Fibroblast of skin of left biceps (primary cell): ENCODE data around the gene GPX3.

ENCODE experiments used
- DNase-seq, 2 experiments: peaks; one replicate each; pipeline ENCODE4 v3.0.0-alpha.2; 2013; ENCODE audit warnings: low read depth in 2 of 2

Gene GPX3

DNA sequence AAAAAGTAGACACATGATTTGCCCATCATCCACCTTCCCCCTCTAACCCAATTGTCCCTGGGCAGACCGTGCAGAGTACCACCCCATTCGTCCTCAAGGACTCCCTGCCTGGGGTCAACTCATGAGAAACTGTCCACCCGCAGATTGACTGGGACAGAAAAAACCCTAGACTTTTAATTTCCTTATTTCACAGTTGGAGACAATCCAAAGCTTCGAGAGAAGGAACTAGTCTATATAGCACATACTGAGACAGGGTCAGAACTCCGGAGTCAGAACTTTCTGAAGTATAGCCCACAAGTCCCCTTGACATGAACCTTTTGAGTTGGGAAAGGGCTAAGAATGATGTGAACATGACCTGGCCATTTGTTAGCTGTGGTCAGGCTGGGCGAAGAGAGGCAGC is 7.5 kb upstream of the GPX3 start:
- no peak for DNase-seq

DNA sequence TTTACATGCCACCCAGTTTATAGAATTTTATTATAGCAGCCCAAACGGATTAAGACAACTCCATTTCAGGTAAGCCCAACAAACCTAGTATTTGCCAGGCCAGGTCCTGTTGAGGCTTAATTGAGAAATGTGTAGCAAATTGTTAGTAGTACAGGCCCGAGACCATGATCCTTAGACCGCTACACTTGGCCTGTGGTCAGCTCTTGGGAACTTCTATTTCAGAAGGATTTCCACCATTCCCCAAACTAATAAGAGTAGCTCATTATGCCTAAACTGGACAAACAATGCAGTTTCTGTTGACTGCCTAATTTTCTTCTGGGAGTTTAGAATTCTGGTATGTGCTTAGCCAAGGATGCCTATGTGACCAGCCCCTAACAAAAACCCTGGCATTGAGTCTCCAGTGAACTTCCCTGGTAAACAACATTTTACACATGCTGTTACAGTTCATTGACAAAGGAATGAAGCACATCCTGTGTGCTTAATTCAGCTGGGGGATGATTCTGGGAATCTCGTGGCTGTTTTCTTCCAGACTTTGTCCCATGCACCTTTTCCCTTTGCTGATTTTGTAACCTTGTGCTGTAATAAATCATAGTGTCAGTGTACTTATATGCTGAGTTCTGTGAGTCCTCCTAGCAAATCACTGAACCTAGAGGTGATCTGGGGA is 5.6 kb upstream of the GPX3 start:
- DNase-seq: no peak

DNA sequence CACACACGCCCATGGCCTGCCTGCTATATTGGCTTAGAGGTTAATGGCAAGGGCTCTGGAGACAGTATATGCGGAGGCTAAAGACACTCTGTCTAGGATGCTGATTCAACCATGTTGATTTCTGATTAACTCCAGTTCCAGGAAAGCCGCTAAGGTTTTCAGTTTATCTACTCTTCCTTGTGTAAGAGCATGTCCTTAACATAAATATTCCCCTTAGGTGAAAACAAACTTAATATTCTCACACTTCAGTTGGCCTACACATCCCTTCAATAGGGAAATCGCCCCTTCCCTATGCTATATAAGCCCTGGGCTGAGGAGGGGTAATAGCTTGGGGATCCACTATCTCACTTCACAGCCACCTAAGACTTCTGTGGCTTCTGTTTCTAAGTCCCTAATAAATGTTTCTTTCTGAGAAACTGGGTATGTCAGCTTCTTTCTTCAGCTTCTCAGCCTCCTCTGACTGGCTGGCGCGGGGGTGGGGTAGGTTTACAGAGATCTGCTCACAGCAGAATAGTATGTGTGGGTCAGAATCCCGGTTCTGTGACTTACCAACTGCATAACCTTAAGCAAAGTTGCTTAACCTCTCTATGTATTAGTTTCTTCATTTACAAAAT is 4.3 kb upstream of the GPX3 start:
- no peak for DNase-seq

DNA sequence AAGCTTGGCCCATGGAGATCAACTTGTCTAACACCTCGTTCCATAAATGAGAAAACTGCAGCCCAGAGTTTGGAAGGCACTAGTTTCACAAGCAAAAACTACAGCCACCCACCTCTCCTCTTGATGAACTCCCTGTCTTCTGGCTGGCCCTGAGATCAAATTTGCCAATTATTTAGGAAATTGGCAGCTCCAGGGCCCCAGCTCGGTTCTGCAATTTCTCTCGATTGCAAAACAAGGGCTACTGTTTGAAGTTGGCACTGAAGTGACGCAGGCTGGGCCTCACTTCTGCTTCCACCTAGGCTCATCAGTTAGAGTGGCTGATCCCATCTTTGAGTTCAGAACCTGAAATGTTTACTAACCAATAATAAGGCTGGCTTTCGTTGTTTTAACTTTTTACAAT is 3.7 kb upstream of the GPX3 start:
- DNase-seq: no peak

DNA sequence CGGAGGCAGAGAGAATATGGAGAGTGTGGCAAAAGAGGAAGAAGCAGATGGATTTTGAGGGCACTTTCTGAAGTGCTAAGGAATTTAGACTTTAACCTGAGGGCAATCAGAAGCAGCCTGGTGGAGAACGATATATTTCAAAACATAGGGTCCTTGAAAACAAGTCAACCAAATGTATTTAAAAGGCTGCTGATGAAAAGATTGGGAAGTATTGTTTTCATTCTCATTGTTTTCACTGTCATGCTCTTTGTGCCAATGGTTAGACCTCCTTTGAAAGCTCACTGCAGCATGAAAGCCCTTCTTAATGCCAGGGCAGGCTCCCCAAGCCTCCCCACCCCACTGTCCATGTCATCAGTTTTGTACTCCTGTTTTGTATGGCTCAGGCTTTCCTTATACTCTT is 2.5 kb upstream of the GPX3 start:
- no peak for DNase-seq

DNA sequence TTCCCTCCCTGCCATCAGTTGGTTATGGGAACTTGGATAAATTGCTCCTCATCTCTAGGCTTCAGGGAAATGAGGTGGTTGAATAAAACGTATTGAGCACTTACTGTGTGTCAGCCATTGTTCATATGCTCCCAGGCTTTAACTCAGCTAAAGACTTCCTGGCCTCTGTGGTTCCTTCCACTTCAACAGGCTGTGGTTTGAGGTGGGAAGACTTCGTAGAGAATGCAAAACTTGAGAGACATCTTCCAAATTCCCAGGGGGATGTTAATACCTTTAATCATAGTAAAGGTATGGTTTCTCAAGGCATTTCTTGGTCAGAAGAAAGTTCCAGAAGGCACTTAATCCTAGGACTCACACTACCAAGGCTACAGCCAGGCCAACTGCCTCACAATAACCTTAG is 1.5 kb upstream of the GPX3 start:
- no peak for DNase-seq

DNA sequence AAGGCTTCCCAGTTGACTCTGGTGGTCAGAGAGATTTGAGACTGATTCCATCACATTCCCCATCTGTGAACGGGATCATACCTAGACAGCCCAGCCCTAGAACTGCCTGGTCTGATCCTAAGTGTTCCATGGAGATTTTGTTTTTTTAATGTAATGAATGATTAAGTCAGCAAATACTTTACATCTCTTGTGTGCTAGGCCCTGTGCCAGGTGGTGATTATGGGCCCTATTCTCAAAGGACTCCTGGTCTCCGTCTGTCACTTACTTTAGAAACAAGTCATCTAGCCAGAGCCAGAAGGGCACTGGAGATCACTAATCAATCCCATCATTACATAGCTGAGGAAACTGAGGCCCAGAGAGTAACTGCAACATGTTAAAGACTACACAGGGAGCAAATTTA is 1.1 kb upstream of the GPX3 start:
- no peak for DNase-seq

DNA sequence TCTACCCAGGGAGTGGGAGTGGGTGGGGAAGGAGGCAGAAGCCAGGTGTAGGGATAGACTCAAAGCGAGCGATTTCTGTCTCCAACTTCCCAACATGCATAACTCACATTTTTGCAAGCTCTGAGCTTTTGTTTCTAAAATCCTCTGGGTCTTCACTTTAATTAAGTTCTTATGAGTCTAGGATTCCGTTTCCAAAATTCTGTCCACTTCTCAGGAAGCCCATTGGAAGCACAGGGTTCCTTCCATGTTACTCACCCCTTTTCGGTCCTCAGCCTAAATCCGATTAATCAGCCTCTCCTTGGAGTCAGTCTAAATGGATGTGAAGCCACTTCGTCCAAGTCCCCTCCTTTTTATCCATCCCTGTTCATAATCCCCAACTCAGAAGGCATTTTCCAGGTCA is 1.4 kb downstream of the GPX3 start:
- DNase-seq: no peak

DNA sequence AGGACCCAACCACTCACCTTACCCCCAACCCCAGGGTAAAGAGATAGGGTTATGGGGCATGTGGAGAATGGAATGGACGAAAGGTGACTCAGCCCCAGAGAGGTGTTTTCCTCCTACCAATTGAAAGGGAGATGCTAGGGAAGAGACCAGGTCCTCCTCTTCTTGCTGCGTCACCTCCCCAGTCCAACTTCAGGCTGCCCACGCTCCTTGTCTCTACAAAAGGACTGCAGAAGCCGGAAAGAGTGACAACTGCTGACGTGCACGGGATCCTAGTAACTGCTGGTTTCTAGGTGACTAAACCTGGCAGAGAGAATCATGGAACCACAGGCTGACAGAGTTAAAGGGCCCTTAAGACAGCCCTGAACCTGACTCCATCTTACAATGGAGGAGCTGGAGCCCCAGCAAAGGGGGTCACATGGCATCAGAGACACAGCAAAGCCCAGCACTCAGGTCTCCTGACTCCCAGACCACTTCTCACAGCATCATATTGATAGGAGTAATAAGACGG is 2.2 kb downstream of the GPX3 start:
- no peak for DNase-seq

DNA sequence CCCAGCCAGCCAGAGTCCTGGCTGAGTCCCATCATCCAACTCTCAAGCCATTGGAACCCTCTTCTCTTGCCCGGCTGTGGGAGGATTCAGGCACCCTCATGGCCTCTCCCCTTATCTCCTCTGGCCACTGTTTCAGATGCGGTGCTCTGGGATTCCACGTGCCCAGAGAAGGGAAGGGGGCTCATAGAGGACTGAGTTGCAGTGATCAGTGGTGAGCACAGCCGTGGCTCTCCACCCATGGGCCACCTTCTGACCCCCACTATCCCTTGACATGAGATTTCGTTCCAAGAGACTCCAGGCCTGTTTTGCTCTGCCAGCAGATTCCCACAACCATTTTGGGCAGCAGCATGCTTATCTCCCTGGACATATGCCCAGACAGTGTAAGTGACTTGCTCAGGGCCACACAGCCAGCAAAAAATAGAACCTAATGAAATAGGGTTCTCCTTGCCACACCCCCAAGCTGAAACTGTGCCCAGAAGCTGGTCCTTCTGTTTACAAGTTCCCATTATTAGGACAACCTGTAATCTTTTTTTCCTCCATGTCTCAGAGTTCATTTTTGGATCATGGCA is 2.7 kb downstream of the GPX3 start:
- DNase-seq: no peak

DNA sequence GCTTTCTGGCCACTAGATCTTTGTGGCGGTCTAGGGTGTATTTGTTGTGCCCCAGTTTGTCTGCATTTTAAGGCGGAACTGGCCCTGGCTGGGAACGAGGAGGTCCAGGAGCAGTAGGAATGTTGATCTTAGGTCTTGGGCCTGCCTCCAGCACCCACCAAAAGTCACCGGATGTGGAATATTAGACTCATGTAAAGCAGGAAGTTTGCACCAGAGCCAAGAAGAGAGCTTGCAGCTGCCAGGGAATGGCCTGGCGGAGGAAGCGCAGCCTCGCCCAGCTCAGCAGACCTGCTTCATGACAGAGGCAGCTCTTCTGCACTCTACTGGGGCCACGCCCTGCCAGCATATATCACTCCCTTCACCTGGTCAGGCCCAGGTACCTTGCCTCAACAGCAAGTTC is 3.3 kb downstream of the GPX3 start:
- DNase-seq: no peak

DNA sequence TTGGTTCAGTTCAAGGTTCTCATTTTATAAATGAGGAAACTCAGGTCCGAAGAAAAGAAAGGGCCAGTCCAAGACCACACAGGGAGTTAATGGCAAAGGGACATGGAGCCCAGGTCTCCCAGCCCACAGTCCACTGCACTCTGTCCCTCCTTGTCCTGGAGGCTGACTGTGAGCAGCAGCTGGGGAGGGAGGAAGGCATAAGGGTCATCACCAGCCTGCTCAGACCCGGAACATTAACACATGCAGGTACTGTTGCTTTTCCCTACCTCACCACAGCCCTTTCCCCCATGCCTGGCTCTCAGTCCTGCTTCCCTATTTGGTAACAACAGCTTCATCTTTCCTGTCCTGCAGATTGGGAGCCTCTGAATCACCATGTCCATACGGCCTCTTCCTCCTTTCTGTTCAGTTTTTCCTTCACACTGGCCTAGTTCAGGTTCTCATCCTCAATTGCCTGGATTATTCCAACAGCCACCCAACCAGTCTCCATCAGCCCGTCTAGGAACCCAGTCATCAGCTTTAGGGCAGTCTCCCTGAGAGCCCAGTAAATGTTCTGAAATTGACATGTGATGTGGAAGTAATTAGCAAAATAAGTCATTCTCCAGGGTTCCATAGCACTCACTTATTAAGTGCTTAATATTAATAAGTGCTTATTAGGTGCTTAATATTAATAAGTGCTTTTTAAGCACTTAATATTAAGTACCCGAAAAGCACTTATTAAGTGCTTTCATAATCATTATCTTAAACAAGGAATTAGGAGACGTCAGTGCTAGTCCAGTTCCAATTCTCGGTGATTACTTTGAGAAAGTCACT is 4.3 kb downstream of the GPX3 start:
- no peak for DNase-seq

DNA sequence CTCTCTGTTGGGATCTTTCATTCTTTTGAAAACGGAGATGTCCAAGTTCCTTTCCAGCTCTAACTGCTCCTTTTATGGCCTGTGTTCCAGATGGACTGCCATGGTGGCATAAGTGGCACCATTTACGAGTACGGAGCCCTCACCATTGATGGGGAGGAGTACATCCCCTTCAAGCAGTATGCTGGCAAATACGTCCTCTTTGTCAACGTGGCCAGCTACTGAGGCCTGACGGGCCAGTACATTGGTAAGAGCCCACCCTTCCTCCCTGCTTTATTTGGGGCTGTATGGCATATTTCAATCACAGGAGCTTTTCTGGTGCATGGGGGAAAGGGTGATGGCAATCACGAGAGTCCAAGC is 4.8 kb downstream of the GPX3 start:
- DNase-seq: no peak

DNA sequence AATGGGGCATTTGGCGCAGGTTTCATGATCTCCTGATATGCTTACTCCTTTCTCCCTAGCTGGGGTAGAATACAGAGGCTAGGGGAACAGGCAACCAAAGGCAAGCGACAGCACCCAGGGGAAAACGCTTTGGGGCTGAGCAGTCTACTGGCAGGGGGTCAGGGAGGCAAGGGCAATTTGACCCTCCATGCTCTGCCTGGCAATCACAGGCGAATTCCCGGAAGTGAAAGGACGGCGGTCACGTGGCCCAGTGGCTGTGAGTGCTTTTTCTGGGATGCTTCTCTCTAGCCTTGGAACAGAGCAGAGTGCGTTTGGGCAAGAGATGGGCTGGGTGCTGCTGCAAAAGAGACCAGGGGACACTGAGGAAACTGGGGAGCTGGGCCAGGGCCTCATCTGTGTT is 5.7 kb downstream of the GPX3 start:
- no peak for DNase-seq

DNA sequence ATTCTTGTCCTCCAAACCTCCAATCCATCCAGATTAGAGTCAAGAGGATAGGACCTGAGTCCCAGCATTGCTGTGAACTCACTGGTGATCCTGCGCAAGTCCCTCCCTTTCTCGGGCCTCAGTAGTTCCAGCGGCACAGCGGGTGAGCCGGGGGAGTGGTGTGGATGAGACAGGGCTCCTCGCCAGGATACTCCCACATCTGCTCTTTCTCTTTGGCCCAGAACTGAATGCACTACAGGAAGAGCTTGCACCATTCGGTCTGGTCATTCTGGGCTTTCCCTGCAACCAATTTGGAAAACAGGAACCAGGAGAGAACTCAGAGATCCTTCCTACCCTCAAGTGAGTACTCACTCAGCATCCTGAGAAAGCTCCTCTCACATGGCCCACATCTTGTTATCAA is 6.3 kb downstream of the GPX3 start:
- DNase-seq: no peak

DNA sequence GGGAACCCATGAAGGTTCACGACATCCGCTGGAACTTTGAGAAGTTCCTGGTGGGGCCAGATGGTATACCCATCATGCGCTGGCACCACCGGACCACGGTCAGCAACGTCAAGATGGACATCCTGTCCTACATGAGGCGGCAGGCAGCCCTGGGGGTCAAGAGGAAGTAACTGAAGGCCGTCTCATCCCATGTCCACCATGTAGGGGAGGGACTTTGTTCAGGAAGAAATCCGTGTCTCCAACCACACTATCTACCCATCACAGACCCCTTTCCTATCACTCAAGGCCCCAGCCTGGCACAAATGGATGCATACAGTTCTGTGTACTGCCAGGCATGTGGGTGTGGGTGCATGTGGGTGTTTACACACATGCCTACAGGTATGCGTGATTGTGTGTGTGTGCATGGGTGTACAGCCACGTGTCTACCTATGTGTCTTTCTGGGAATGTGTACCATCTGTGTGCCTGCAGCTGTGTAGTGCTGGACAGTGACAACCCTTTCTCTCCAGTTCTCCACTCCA is 7.6 kb downstream of the GPX3 start:
- no peak for DNase-seq

DNA sequence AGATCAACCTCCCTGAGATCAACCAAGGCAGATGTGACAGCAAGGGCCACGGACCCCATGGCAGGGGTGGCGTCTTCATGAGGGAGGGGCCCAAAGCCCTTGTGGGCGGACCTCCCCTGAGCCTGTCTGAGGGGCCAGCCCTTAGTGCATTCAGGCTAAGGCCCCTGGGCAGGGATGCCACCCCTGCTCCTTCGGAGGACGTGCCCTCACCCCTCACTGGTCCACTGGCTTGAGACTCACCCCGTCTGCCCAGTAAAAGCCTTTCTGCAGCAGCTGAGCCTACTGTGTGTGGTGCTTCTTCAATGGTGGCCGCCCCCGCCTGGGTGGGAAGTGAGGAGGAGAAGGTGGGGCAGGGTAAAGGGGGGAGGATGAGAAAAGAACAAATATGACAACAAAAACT is 8.3 kb downstream of the GPX3 start:
- DNase-seq: no peak

DNA sequence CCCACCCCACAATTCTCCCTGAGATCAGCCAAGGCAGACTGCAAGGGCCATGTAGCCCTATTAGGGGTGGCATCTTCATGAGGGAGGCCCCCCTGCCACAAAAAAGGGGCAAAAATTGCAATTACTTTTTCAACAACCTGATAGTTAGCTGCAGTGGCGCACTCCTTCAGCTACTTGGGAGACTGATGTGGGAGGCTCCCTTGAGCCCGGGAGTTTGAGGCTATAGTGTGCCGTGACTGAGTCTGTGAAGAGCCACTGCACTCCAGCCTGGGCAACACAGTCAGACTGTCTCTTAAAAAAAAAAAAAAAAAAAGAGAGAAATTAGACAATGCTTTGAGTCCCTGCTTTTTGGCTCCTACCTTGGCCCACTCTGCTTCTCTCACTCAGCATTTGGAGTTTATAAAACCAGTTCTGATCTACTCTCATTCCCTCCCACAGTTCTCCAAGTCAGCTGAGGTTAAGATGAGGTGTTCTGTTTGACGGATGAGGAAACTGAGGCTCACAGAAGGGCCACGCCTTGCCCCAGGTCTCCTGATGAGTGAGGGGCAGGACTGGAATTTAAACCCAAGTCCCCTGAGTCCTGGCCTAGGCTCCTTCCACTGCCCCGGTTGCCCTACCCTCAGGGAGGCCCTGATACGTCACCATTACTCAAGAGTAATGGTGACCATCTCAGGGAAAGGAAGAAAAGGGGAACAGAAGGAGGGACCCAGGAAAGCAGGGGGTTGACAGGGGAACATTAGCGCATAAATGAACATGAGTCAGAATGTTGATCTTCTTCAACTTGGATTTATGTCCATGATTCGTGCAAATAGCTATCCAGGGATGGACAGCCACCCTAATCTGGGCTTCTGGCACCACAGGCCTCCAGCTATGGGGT is 9.0 kb downstream of the GPX3 start:
- no peak for DNase-seq

DNA sequence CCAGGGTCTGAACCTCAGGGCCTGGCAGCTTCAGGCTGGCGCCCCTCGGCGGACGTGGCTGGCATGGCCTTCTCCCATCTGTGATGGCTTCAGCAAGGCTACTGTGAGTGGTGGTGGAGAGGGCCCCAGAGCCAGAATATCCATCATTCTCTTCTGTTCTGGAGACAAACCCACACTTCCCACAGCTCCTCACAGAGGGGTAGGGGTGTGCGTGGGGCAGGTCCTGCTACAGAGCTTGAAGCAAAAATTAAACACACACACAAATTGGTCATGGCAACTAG is 9.6 kb downstream of the GPX3 start:
- DNase-seq: no peak

DNA sequence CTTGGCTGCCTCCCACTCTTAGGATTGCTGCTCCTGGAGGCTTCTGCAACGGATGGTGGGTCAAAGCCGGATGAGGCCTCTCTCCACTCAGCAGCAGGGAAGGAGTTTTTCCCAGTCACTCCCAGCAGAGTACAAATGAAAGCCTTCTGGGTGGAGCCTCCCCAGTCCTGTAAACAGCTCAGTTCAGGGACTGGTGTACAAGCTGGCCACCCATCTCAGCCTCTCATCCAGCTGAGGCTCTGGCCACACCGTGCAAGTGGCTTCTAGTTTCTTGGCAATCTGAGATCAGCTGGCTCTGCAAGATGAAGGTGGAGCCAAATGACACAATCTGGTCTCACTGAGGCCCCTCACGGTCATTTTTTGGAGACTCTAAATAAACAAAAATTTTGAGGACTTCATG is 10.0 kb downstream of the GPX3 start:
- DNase-seq: no peak

DNA sequence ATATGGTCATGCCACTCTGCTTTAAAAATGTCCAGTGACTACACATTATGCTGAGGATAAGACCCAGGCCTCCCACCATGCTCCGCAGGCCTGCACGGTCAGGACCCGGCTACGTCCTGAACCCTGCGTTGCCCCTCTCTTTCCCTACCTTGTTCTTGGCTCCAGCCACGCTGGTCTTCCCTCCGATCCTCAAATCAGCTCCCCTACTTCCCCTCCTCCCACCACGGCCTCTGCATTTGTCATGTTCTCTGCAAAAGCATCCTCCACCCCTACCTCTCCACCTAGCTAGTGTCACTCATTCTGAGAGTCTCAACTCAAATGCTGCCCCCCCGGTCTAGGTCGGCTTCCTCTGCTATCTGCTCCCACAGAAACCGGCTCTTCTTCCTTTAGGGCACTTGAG is 11.2 kb downstream of the GPX3 start:
- no peak for DNase-seq
